AG04450 (cell line): ENCODE results near the gene C2CD4C. TPM values are rescaled to one million over a fixed set of nuclear protein-coding genes. Genes with fewer than 3 reads are reported as not detected.

Experiments used
- CTCF ChIA-PET: fragments of 300-600, 350-600 bp; formaldehyde crosslinking; extraction: SDS; loops from one replicate; lab custom pipeline; 2022; ENCODE audit warnings: antibody characterized with exemption, inconsistent platforms; lab: Charles Lee
- POLR2A ChIA-PET: fragments of 350-600 bp; formaldehyde crosslinking; extraction: SDS; loops from one replicate; lab custom pipeline; 2021; ENCODE audit warnings: antibody characterized with exemption, inconsistent platforms; lab: Yijun Ruan, JAX
- DNase-seq: peaks from one replicate; pipeline ENCODE4 v3.0.0-alpha.2; 2011; ENCODE audit warnings: low read depth, low spot score
- H3K27ac ChIP-seq: one replicate; pipeline ENCODE4 v1.5.1; 2012; ENCODE audit warnings: low read depth, low read length, control low read depth
- H3K27me3 ChIP-seq: one replicate; pipeline ENCODE4 v1.6.0; 2012; ENCODE audit warnings: low read length; ENCODE audit not compliant: control insufficient read depth, insufficient read depth
- H3K4me3 ChIP-seq: 2 replicates; pipeline ENCODE4 v1.5.1; 2011; ENCODE audit warnings: mild to moderate bottlenecking, low read depth, low read length, control low read depth
- H3K9me3 ChIP-seq: 2 replicates; pipeline ENCODE4 v1.5.1; 2012; ENCODE audit warnings: low read length; ENCODE audit not compliant: control insufficient read depth, insufficient read depth
- CTCF ChIP-seq: IDR thresholded peaks from 2 replicates; pipeline ENCODE4 v1.5.1; 2011; ENCODE audit warnings: low read depth, low read length, control low read depth, inconsistent platforms
- polyA plus RNA-seq: library from polyadenylated mRNA; depleted of rRNA; stranded (reverse); fragments of >200 nt; gene quantifications from 2 replicates; pipeline ENCODE4 v1.2.3, GENCODE V29; 2011

Gene C2CD4C
- polyA plus RNA-seq, 1 experiment: 0.05 TPM

- TF ChIP-seq CTCF: no peak
- POLR2A ChIA-PET: no interaction called here
- H3K27ac ChIP-seq: no peak overlapping the region
- peaks cover 86% of the 10 kb centered on the region for H3K9me3 ChIP-seq
- DNase-seq: no peak
- CTCF ChIA-PET: no interaction called here
- H3K27me3 ChIP-seq: no peaks in the 10 kb centered on the region
- H3K4me3 ChIP-seq: no peak overlapping the region
Measured at GRCh38 chr19:449916-450315, 41.0 kb upstream of the C2CD4C start.

- no peak for TF ChIP-seq CTCF
- POLR2A ChIA-PET: no interaction called here
- CTCF ChIA-PET: no interaction called here
Measured at GRCh38 chr19:447816-448560, 39.0 kb upstream of the C2CD4C start.

GRCh38 chr19:447064-447426, 38.1 kb upstream of the C2CD4C start:
- H3K9me3 ChIP-seq: peaks cover 72% of the 10 kb centered on the region
- H3K4me3 ChIP-seq: no peak overlapping the region
- no peak for DNase-seq
- H3K27ac ChIP-seq: no peak overlapping the region
- POLR2A ChIA-PET: no interaction called here
- CTCF ChIA-PET: no interaction called here
- no peaks in the 10 kb centered on the region for H3K27me3 ChIP-seq
- TF ChIP-seq CTCF: no peak

More at GRCh38 chr19:447816-448560, 39.0 kb upstream of the C2CD4C start:
- no peaks in the 10 kb centered on the region for H3K27me3 ChIP-seq
- no peak overlapping the region for H3K4me3 ChIP-seq
- no peak overlapping the region for H3K27ac ChIP-seq
- no peak for DNase-seq
- H3K9me3 ChIP-seq: peaks cover 76% of the 10 kb centered on the region

- Histone ChIP-seq H3K4me3 (no peak overlapping the region), H3K27me3 (no peaks in the 10 kb centered on the region), H3K9me3 (peaks cover 66% of the 10 kb centered on the region), H3K27ac (no peak overlapping the region)
- DNase-seq: no peak
- TF ChIP-seq CTCF: no peak
- POLR2A ChIA-PET: no interaction called here
- CTCF ChIA-PET: no interaction called here
Measured at GRCh38 chr19:444677-445210, 35.8 kb upstream of the C2CD4C start.

- CTCF ChIA-PET: no interaction called here
- no peak overlapping the region for H3K4me3 ChIP-seq
- no peak for TF ChIP-seq CTCF
- DNase-seq: no peak
- H3K27ac ChIP-seq: no peak overlapping the region
- peaks cover 66% of the 10 kb centered on the region for H3K9me3 ChIP-seq
- no peaks in the 10 kb centered on the region for H3K27me3 ChIP-seq
- POLR2A ChIA-PET: no interaction called here
Measured at GRCh38 chr19:443005-443404, 34.1 kb upstream of the C2CD4C start.
